ENCODE measurements around the gene CHADL.
"Not testable (repeated sequence)": the region's sequence is repeated elsewhere in the genome, so short reads cannot be mapped to it uniquely, and the experiment has no call there.

The CHADL gene

GRCh38 chr22:41240377-41241132 lies at the start of gene CHADL:
Gene CHADL (minus strand): TSS chr22:41240931. CDS start chr22:41240881, 50 bp downstream.
- DNase-seq (ENCODE audit: low read depth, low spot score) = peak; percentile 44

- no peak for DNase-seq (ENCODE audit: low read depth, low spot score)
These were observed 48.9 kb upstream of the CHADL start for GRCh38 chr22:41289671-41290070.

GRCh38 chr22:41288245-41288946 lies 47.7 kb upstream of the CHADL start:
- peak; percentile 82 for DNase-seq (ENCODE audit: low read depth, low spot score)

- DNase-seq (ENCODE audit: low read depth, low spot score) = no peak
These were observed 45.9 kb upstream of the CHADL start for GRCh38 chr22:41286639-41287091.

- peak; percentile 99 for DNase-seq (ENCODE audit: low read depth, low spot score)
These were observed 45.3 kb upstream of the CHADL start, which contains the start of gene RANGAP1 for GRCh38 chr22:41285820-41286638. Gene RANGAP1 (minus strand): TSS chr22:41286187. CDS start chr22:41281044, 5,143 bp downstream.

- peak; percentile 90 for DNase-seq (ENCODE audit: low read depth, low spot score)
These were observed 44.7 kb upstream of the CHADL start for GRCh38 chr22:41285441-41285819.

- no peak for DNase-seq (ENCODE audit: low read depth, low spot score)
These were observed 43.7 kb upstream of the CHADL start for GRCh38 chr22:41284465-41284864.

GRCh38 chr22:41280854-41281253 lies 40.1 kb upstream of the CHADL start:
- DNase-seq (ENCODE audit: low read depth, low spot score) = no peak

GRCh38 chr22:41280065-41280464 lies 39.3 kb upstream of the CHADL start:
- no peak for DNase-seq (ENCODE audit: low read depth, low spot score)

- no peak for DNase-seq (ENCODE audit: low read depth, low spot score)
These were observed 34.1 kb upstream of the CHADL start for GRCh38 chr22:41274856-41275255.

- DNase-seq (ENCODE audit: low read depth, low spot score) = no peak
These were observed 32.4 kb upstream of the CHADL start for GRCh38 chr22:41273128-41273527.

GRCh38 chr22:41271787-41272186 lies 31.1 kb upstream of the CHADL start:
- peak; percentile 16 for DNase-seq (ENCODE audit: low read depth, low spot score)

GRCh38 chr22:41267958-41268357 lies 27.2 kb upstream of the CHADL start:
- DNase-seq (ENCODE audit: low read depth, low spot score) = no peak

GRCh38 chr22:41264408-41264941 lies 23.7 kb upstream of the CHADL start:
- no peak for DNase-seq (ENCODE audit: low read depth, low spot score)

GRCh38 chr22:41263704-41264103 lies 23.0 kb upstream of the CHADL start:
- no peak for DNase-seq (ENCODE audit: low read depth, low spot score)

- DNase-seq (ENCODE audit: low read depth, low spot score) = no peak
These were observed 21.6 kb upstream of the CHADL start for GRCh38 chr22:41262250-41262765.

GRCh38 chr22:41261541-41262249 lies 21.0 kb upstream of the CHADL start:
- no peak for DNase-seq (ENCODE audit: low read depth, low spot score)

GRCh38 chr22:41260871-41261270 lies 20.1 kb upstream of the CHADL start:
- DNase-seq (ENCODE audit: low read depth, low spot score) = no peak

- not testable (repeated sequence) for DNase-seq (ENCODE audit: low read depth, low spot score)
These were observed 19.0 kb upstream of the CHADL start for GRCh38 chr22:41259756-41260155.

- no peak for DNase-seq (ENCODE audit: low read depth, low spot score)
These were observed 17.0 kb upstream of the CHADL start for GRCh38 chr22:41257696-41258095.
